WTC11 (cell line): ENCODE results near the gene PUSL1. TPM values are rescaled to one million over a fixed set of nuclear protein-coding genes. Genes with fewer than 3 reads are reported as not detected.
A peak's percentile ranks its signal among the peaks of the same experiment; 100 is the strongest.

Experiments used
- ATAC-seq: fragments of 200-7000 bp; cut with Tn5 transposase; 2 replicates; pipeline ENCODE4 v1.10.0; 2021; ENCODE audit warnings: mild to moderate bottlenecking, moderate library complexity
- CTCF ChIA-PET: fragments of 300-600 bp; sonication (Branson Sonifier 250); formaldehyde crosslinking; loops from one replicate; lab custom pipeline; 2021; ENCODE audit warnings: antibody characterized with exemption; lab: Charles Lee
- POLR2A ChIA-PET: fragments of 350-600 bp; sonication (Branson Sonifier 250); formaldehyde crosslinking; loops from one replicate; lab custom pipeline; 2021; ENCODE audit warnings: antibody characterized with exemption; lab: Charles Lee
- DNase-seq: peaks from one replicate; pipeline ENCODE4 v3.0.0; 2021; ENCODE audit warnings: low spot score
- H3K27ac Mint-ChIP-seq: 2 replicates; pipeline ENCODE4 v1.8.0; 2021; ENCODE audit warnings: mixed read lengths
- H3K27me3 Mint-ChIP-seq: 2 replicates; pipeline ENCODE4 v1.8.0; 2021; ENCODE audit warnings: low read depth, mild to moderate bottlenecking, moderate library complexity, mixed read lengths
- H3K36me3 Mint-ChIP-seq: 2 replicates; pipeline ENCODE4 v1.8.0; 2021; ENCODE audit warnings: mixed read lengths
- H3K4me1 Mint-ChIP-seq: 2 replicates; pipeline ENCODE4 v1.8.0; 2022; ENCODE audit warnings: mixed read lengths
- H3K4me3 Mint-ChIP-seq: 2 replicates; pipeline ENCODE4 v1.8.0; 2021; ENCODE audit warnings: mild to moderate bottlenecking, moderate library complexity, mixed read lengths
- H3K9me3 Mint-ChIP-seq: 2 replicates; pipeline ENCODE4 v1.8.0; 2021; ENCODE audit warnings: mixed read lengths
- ARID4B ChIP-seq: sonication (generic); formaldehyde crosslinking; IDR thresholded peaks from 2 replicates; pipeline ENCODE4 v1.8.0; 2023; ENCODE audit warnings: missing genetic modification reagents, mild to moderate bottlenecking, borderline replicate concordance
- CTCF ChIP-seq: fragments of 200-600 bp; IDR thresholded peaks from 2 replicates; pipeline ENCODE4 v1.8.0; 2022; ENCODE audit warnings: antibody characterized with exemption
- E2F1 ChIP-seq: sonication (generic); formaldehyde crosslinking; IDR thresholded peaks from 2 replicates; pipeline ENCODE4 v1.8.0; 2022; ENCODE audit warnings: mild to moderate bottlenecking, missing genetic modification reagents
- EMX1 ChIP-seq: fragments of 250-450 bp; sonication (Bioruptor Pico); IDR thresholded peaks from 2 replicates; pipeline ENCODE4 v1.8.0; 2021; ENCODE audit warnings: mild to moderate bottlenecking
- FOXK1 ChIP-seq: sonication (generic); formaldehyde crosslinking; IDR thresholded peaks from 2 replicates; pipeline ENCODE4 v1.8.0; 2022; ENCODE audit warnings: mild to moderate bottlenecking, moderate library complexity, missing genetic modification reagents
- GRHL2 ChIP-seq: fragments of 250-450 bp; sonication (Bioruptor Pico); IDR thresholded peaks from 2 replicates; pipeline ENCODE4 v1.8.0; 2022; ENCODE audit warnings: mild to moderate bottlenecking, moderate library complexity; ENCODE audit not compliant: insufficient replicate concordance, severe bottlenecking
- JAZF1 ChIP-seq: fragments of 250-450 bp; sonication (Bioruptor Pico); IDR thresholded peaks from 2 replicates; pipeline ENCODE4 v1.9.0; 2021; ENCODE audit warnings: moderate library complexity, mild to moderate bottlenecking, inconsistent platforms
- MYBL2 ChIP-seq: sonication (generic); formaldehyde crosslinking; IDR thresholded peaks from 2 replicates; pipeline ENCODE4 v1.8.1; 2023; ENCODE audit warnings: mild to moderate bottlenecking, moderate library complexity, missing genetic modification reagents
- NR2C2 ChIP-seq: sonication (generic); formaldehyde crosslinking; IDR thresholded peaks from 2 replicates; pipeline ENCODE4 v1.8.0; 2022; ENCODE audit warnings: mild to moderate bottlenecking, missing genetic modification reagents
- OVOL2 ChIP-seq: fragments of 250-450 bp; sonication (Bioruptor Pico); IDR thresholded peaks from 2 replicates; pipeline ENCODE4 v1.9.0; 2021; ENCODE audit warnings: mild to moderate bottlenecking, borderline replicate concordance
- USF1 ChIP-seq: sonication (generic); formaldehyde crosslinking; IDR thresholded peaks from 2 replicates; pipeline ENCODE4 v1.8.0; 2022; ENCODE audit warnings: mild to moderate bottlenecking, missing genetic modification reagents
- ZBTB43 ChIP-seq: sonication (generic); formaldehyde crosslinking; IDR thresholded peaks from 2 replicates; pipeline ENCODE4 v1.8.1; 2023; ENCODE audit warnings: mild to moderate bottlenecking, missing genetic modification reagents
- ZNF423 ChIP-seq: fragments of 250-450 bp; sonication (Bioruptor Pico); IDR thresholded peaks from 2 replicates; pipeline ENCODE4 v2.1.2; 2022; ENCODE audit warnings: mild to moderate bottlenecking, moderate library complexity
- ZNF512 ChIP-seq: sonication (generic); formaldehyde crosslinking; IDR thresholded peaks from 2 replicates; pipeline ENCODE4 v1.8.1; 2022; ENCODE audit warnings: missing genetic modification reagents, borderline replicate concordance
- total RNA-seq: library from RNA; stranded (reverse); gene quantifications from 3 replicates; pipeline ENCODE4 v1.2.3, GENCODE V29; 2021
- TF ChIP-seq, protein P1 (sequence below): fragments of 250-450 bp; sonication (Bioruptor Pico); IDR thresholded peaks from 2 replicates; pipeline ENCODE4 v1.9.0; 2021; ENCODE audit warnings: mild to moderate bottlenecking, borderline replicate concordance
- TF ChIP-seq, protein P2 (sequence below): sonication (generic); formaldehyde crosslinking; IDR thresholded peaks from 2 replicates; pipeline ENCODE4 v1.8.0; 2022; ENCODE audit warnings: mild to moderate bottlenecking, missing genetic modification reagents
- TF ChIP-seq, protein P3 (sequence below): sonication (generic); formaldehyde crosslinking; IDR thresholded peaks from 2 replicates; pipeline ENCODE4 v1.8.1; 2022; ENCODE audit warnings: mild to moderate bottlenecking, moderate library complexity, missing genetic modification reagents

The PUSL1 gene
- total RNA-seq, 1 experiment from 2014 or later, result 51.5 TPM

GRCh38 chr1:1273209-1273511 lies 35.2 kb upstream of the PUSL1 start (continued):
- TF ChIP-seq ARID4B (CRISPR knock-in tag) (no peak), MYBL2 (CRISPR knock-in tag) (no peak), ZBTB43 (CRISPR knock-in tag) (no peak), ZNF423 (CRISPR knock-in tag) (no peak), JAZF1 (CRISPR knock-in tag) (no peak), OVOL2 (CRISPR knock-in tag) (no peak)
- TF ChIP-seq, all 79 proteins: peak for 0

DNA sequence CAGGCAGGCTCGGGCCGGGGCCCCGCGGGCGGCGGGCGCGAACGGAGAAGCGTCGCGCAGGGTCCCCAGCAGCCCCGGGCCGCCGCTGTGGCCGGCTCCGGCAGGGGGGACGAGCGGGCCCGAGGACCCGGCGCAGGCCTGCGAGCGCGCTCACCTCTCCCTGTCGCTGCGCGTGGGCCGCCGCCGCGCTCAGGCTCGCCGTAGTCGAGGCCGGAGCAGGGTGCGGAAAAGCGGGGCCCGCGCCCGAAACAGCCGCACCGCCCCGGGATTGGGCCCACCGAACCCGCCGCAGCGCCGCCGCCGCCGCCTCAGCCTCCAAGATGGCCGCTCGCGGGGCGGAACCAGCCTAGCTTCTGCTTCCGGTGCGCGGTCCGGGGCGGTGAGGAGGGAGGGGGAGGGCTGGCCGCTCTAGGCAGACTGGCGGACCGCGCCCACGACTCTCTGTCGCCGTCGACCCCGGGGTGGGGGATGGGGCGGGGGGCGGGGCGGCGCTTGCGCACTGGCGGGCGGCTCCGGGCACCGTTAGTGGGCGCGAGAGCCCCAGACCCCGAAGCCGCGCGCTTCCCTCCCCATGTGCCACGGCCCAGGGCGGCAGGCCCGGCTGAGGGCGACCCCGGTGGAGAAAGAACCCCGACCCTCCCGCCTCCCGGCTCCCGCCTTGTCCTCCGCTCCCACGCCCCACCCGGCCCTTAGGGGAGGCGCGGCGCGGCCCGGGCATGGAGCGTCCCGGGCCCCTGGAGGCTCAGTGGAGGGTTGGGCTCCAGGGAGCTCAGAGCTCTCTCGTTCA lies 34.7 kb upstream of the PUSL1 start, which contains the start of gene UBE2J2:
UBE2J2 (minus strand) TSS at position 343 of the 787 bp plus-strand sequence. CDS start 5,862 bp downstream, outside the sequence.
- ATAC-seq (peak; percentile 94), DNase-seq (peak; percentile 92)
- H3K9me3 Mint-ChIP-seq, result peaks cover 5% of the 10 kb centered on the region
- POLR2A ChIA-PET, result interaction anchor here (0.6 to 1.4 kb wide), 3 partner anchors 16 to 228 kb away, joined by 3 to 5 read pairs (median 3); no protein-coding TSS in a partner anchor
- H3K27me3 Mint-ChIP-seq, result no peaks in the 10 kb centered on the region
- peaks cover 5% of the 10 kb centered on the region for H3K36me3 Mint-ChIP-seq
- peak within 1 kb of the TSS; percentile 63 for H3K27ac Mint-ChIP-seq
- CTCF ChIA-PET, result interaction anchor here (0.6 to 2.2 kb wide), 15 partner anchors 9 to 289 kb away, joined by 3 to 25 read pairs (median 4); no protein-coding TSS in a partner anchor
- peaks cover 23% of the 10 kb centered on the region for H3K4me1 Mint-ChIP-seq
- H3K4me3 Mint-ChIP-seq, result peak within 1 kb of the TSS; percentile 84
- TF ChIP-seq ZNF512 (CRISPR knock-in tag) (no peak), E2F1 (CRISPR knock-in tag) (no peak), EMX1 (CRISPR knock-in tag) (no peak), FOXK1 (CRISPR knock-in tag) (peak; percentile 83), GRHL2 (no peak), NR2C2 (CRISPR knock-in tag) (peak; percentile 87), CTCF (no peak), USF1 (CRISPR knock-in tag) (no peak)
- TF ChIP-seq, protein P1, sequence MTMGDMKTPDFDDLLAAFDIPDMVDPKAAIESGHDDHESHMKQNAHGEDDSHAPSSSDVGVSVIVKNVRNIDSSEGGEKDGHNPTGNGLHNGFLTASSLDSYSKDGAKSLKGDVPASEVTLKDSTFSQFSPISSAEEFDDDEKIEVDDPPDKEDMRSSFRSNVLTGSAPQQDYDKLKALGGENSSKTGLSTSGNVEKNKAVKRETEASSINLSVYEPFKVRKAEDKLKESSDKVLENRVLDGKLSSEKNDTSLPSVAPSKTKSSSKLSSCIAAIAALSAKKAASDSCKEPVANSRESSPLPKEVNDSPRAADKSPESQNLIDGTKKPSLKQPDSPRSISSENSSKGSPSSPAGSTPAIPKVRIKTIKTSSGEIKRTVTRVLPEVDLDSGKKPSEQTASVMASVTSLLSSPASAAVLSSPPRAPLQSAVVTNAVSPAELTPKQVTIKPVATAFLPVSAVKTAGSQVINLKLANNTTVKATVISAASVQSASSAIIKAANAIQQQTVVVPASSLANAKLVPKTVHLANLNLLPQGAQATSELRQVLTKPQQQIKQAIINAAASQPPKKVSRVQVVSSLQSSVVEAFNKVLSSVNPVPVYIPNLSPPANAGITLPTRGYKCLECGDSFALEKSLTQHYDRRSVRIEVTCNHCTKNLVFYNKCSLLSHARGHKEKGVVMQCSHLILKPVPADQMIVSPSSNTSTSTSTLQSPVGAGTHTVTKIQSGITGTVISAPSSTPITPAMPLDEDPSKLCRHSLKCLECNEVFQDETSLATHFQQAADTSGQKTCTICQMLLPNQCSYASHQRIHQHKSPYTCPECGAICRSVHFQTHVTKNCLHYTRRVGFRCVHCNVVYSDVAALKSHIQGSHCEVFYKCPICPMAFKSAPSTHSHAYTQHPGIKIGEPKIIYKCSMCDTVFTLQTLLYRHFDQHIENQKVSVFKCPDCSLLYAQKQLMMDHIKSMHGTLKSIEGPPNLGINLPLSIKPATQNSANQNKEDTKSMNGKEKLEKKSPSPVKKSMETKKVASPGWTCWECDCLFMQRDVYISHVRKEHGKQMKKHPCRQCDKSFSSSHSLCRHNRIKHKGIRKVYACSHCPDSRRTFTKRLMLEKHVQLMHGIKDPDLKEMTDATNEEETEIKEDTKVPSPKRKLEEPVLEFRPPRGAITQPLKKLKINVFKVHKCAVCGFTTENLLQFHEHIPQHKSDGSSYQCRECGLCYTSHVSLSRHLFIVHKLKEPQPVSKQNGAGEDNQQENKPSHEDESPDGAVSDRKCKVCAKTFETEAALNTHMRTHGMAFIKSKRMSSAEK (CRISPR knock-in tag), result no peak
- TF ChIP-seq, protein P2, sequence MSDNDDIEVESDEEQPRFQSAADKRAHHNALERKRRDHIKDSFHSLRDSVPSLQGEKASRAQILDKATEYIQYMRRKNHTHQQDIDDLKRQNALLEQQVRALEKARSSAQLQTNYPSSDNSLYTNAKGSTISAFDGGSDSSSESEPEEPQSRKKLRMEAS (CRISPR knock-in tag), result 0 out of 2 replicates have a peak, but pooled peaks have one; percentile 19
- TF ChIP-seq, protein P3, sequence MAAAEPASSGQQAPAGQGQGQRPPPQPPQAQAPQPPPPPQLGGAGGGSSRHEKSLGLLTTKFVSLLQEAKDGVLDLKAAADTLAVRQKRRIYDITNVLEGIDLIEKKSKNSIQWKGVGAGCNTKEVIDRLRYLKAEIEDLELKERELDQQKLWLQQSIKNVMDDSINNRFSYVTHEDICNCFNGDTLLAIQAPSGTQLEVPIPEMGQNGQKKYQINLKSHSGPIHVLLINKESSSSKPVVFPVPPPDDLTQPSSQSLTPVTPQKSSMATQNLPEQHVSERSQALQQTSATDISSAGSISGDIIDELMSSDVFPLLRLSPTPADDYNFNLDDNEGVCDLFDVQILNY (CRISPR knock-in tag), result peak; percentile 37; the same call in 1 of the 2 replicates
